ENCODE data around the gene SULT1B1.

DNA sequence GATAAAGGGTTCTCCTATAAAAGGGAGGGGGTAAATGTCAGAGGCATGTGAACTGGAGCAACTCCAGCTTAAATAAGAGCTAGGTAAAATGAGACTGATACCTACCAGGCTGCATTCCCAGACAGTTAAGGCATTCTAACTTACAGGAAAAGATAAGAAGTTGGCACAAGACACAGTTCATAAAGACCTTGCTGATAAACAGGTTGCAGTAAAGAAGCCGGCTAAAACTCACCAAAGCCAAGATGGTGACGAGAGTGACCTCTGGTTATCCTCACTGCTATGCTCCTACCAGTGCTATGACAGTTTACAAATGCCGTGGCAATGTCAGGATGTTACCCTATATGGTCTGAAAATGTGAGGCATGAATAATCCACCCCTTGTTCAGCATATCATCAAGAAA is 13.1 kb upstream of the SULT1B1 start:
- TF ChIP-seq, protein P1, sequence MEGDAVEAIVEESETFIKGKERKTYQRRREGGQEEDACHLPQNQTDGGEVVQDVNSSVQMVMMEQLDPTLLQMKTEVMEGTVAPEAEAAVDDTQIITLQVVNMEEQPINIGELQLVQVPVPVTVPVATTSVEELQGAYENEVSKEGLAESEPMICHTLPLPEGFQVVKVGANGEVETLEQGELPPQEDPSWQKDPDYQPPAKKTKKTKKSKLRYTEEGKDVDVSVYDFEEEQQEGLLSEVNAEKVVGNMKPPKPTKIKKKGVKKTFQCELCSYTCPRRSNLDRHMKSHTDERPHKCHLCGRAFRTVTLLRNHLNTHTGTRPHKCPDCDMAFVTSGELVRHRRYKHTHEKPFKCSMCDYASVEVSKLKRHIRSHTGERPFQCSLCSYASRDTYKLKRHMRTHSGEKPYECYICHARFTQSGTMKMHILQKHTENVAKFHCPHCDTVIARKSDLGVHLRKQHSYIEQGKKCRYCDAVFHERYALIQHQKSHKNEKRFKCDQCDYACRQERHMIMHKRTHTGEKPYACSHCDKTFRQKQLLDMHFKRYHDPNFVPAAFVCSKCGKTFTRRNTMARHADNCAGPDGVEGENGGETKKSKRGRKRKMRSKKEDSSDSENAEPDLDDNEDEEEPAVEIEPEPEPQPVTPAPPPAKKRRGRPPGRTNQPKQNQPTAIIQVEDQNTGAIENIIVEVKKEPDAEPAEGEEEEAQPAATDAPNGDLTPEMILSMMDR (IDR thresholded peaks at IDR 0.05): no peak
- TF ChIP-seq POLR2A (IDR thresholded peaks at IDR 0.05): no peak

Measured in heart left ventricle (tissue), 13 donors.